Subcutaneous adipose tissue (tissue), 4 donors: ENCODE measurements around the gene CORO2B. TPM values are rescaled to one million over a fixed set of nuclear protein-coding genes. Genes with fewer than 3 reads are reported as not detected.

Experiments used
- CTCF ChIP-seq: fragments of 450-650 bp; IDR thresholded peaks from one replicate; pipeline ENCODE4 v1.5.1; 2016; ENCODE audit warnings: low read depth, mild to moderate bottlenecking, control low read depth, antibody characterized with exemption, moderate library complexity
- total RNA-seq, 4 donors: library from RNA; depleted of rRNA; stranded (reverse); fragments of >200 nt; gene quantifications; one replicate each; pipeline ENCODE4 v1.1.0, GENCODE V29; 2016

CORO2B gene
- total RNA-seq, 4 donors from 2014 or later = 5.4 to 15.3 (median 9.7) TPM

- TF ChIP-seq CTCF = no peak
Measured at GRCh38 chr15:68554721-68555678, 23.8 kb upstream of the CORO2B start.

- no peak for TF ChIP-seq CTCF
Measured at GRCh38 chr15:68555679-68556037, 23.1 kb upstream of the CORO2B start.

GRCh38 chr15:68556139-68556990 is 22.4 kb upstream of the CORO2B start:
- TF ChIP-seq CTCF = no peak

GRCh38 chr15:68557469-68558317 is 21.1 kb upstream of the CORO2B start:
- TF ChIP-seq CTCF = no peak

- TF ChIP-seq CTCF = no peak
Measured at GRCh38 chr15:68558318-68559305, 20.2 kb upstream of the CORO2B start.
